Hepatocyte (in vitro differentiated cells): ENCODE measurements around the gene HYLS1. TPM values are rescaled to one million over a fixed set of nuclear protein-coding genes. Genes with fewer than 3 reads are reported as not detected.

Experiments used
- DNase-seq: peaks from one replicate; pipeline ENCODE4 v3.0.0-alpha.2; 2016; ENCODE audit warnings: low spot score
- H2AFZ ChIP-seq: fragments of 200-600 bp; sonication (generic); 2 replicates; pipeline ENCODE4 v1.6.0; 2016; ENCODE audit warnings: antibody characterized with exemption, mild to moderate bottlenecking
- H3K27ac ChIP-seq: fragments of 200-600 bp; sonication (generic); 2 replicates; pipeline ENCODE4 v1.5.1; 2016; ENCODE audit warnings: mild to moderate bottlenecking
- H3K27me3 ChIP-seq: fragments of 200-600 bp; sonication (generic); 2 replicates; pipeline ENCODE4 v1.6.1; 2016
- H3K36me3 ChIP-seq: fragments of 200-600 bp; sonication (generic); replicated peaks from 2 replicates; pipeline ENCODE4 v1.5.1; 2016; ENCODE audit warnings: low read depth; ENCODE audit not compliant: insufficient read depth
- H3K4me1 ChIP-seq: fragments of 200-600 bp; sonication (generic); 2 replicates; pipeline ENCODE4 v1.5.1; 2016; ENCODE audit warnings: mild to moderate bottlenecking, moderate library complexity; ENCODE audit not compliant: insufficient read depth
- H3K4me2 ChIP-seq: fragments of 200-600 bp; sonication (generic); 2 replicates; pipeline ENCODE4 v1.6.0; 2016
- H3K4me3 ChIP-seq: fragments of 200-600 bp; sonication (generic); 2 replicates; pipeline ENCODE4 v1.5.1; 2016; ENCODE audit warnings: mild to moderate bottlenecking
- H3K79me2 ChIP-seq: fragments of 200-600 bp; sonication (generic); 2 replicates; pipeline ENCODE4 v1.6.0; 2017; ENCODE audit warnings: mild to moderate bottlenecking
- H3K9me2 ChIP-seq: fragments of 200-600 bp; sonication (generic); replicated peaks from 2 replicates; pipeline ENCODE4 v1.6.0; 2017; ENCODE audit warnings: mild to moderate bottlenecking; ENCODE audit not compliant: insufficient read depth
- H3K9me3 ChIP-seq: fragments of 200-600 bp; sonication (generic); 2 replicates; pipeline ENCODE4 v1.5.1; 2016; ENCODE audit warnings: low read depth, mild to moderate bottlenecking
- H4K20me1 ChIP-seq: fragments of 200-600 bp; sonication (generic); 2 replicates; pipeline ENCODE4 v1.6.0; 2016; ENCODE audit warnings: mild to moderate bottlenecking; ENCODE audit not compliant: insufficient read depth, poor library complexity, severe bottlenecking
- EZH2 ChIP-seq: fragments of 200-600 bp; sonication (generic); IDR thresholded peaks from 2 replicates; pipeline ENCODE4 v1.6.1; 2016; ENCODE audit warnings: antibody characterized with exemption, mild to moderate bottlenecking, borderline replicate concordance
- EZH2phosphoT487 ChIP-seq: fragments of 200-600 bp; sonication (generic); IDR thresholded peaks from one replicate; pipeline ENCODE4 v1.6.1; 2018; ENCODE audit warnings: antibody characterized with exemption, mild to moderate bottlenecking, low read depth, moderate library complexity; ENCODE audit not compliant: unreplicated experiment, severe bottlenecking
- WGBS: methylation state at CpG from one replicate; pipeline ENCODE4 v1.1.6; 2016; ENCODE audit warnings: low lambda C conversion rate; ENCODE audit errors: missing lambda C conversion rate; 5-methylcytosine and 5-hydroxymethylcytosine counted together
- polyA plus RNA-seq: library from polyadenylated mRNA; unstranded; fragments of >200 nt; fragmentation: Nextera tagmentation; extraction: Ambion mirVana; gene quantifications from 2 replicates; pipeline ENCODE4 v1.2.1, GENCODE V29; 2016
- total RNA-seq: library from RNA; depleted of rRNA; stranded (reverse); fragments of >200 nt; gene quantifications from 2 replicates; pipeline ENCODE4 v1.2.3, GENCODE V29; 2014
- TF ChIP-seq, protein P1 (sequence below): fragments of 200-600 bp; sonication (generic); IDR thresholded peaks from 2 replicates; pipeline ENCODE4 v1.5.1; 2016; ENCODE audit warnings: antibody characterized with exemption, mild to moderate bottlenecking; ENCODE audit not compliant: poor library complexity

The HYLS1 gene
- total and polyA plus RNA-seq, 2 experiments from 2014 or later: 5.4 to 5.7 TPM

DNA sequence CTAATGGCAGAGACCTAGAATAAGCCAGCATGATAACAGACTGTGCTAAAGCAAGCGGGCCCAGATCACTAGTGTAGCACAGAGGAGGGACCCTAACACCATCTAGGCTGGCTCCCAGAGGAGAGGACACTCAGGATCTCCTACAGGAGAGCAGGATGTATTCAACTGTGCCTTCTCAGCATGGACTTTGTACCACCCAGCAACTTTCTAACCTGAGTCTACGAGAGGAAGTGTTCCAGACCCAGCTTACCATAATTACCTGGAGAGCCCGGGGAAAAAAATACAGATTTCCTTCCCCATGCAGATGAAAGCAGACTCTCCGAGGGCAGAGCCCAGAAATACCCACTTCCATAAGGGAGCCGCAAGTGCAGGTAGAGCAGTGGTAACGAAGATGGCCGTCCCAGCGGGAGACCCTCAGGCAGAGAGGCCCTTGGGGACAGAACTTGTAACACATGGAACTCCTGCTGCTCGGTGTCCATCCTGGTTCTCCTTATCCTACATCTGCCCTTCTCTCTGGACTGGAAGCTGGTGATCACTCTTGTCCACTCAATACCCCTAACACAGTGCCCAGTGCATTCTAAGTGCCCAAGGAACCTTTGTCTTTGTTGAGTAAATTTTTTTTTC, 37.0 kb downstream of the HYLS1 start:
- H3K27me3 ChIP-seq: no peaks in the 10 kb centered on the region
- no peaks in the 10 kb centered on the region for H3K9me3 ChIP-seq
- 85% methylated on average over 9 of the region's 9 CpGs for WGBS
- no peaks in the 10 kb centered on the region for H4K20me1 ChIP-seq
- H3K36me3 ChIP-seq: no peaks in the 10 kb centered on the region
- DNase-seq: no peak
- no peaks in the 10 kb centered on the region for H3K9me2 ChIP-seq
- no peak overlapping the region for H3K4me2 ChIP-seq
- peaks cover 15% of the 10 kb centered on the region for H3K4me1 ChIP-seq
- H3K79me2 ChIP-seq: no peaks in the 10 kb centered on the region
- H2AFZ ChIP-seq: no peak overlapping the region
- TF ChIP-seq EZH2phosphoT487: no peak
- no peak for TF ChIP-seq EZH2
- TF ChIP-seq, protein P1, sequence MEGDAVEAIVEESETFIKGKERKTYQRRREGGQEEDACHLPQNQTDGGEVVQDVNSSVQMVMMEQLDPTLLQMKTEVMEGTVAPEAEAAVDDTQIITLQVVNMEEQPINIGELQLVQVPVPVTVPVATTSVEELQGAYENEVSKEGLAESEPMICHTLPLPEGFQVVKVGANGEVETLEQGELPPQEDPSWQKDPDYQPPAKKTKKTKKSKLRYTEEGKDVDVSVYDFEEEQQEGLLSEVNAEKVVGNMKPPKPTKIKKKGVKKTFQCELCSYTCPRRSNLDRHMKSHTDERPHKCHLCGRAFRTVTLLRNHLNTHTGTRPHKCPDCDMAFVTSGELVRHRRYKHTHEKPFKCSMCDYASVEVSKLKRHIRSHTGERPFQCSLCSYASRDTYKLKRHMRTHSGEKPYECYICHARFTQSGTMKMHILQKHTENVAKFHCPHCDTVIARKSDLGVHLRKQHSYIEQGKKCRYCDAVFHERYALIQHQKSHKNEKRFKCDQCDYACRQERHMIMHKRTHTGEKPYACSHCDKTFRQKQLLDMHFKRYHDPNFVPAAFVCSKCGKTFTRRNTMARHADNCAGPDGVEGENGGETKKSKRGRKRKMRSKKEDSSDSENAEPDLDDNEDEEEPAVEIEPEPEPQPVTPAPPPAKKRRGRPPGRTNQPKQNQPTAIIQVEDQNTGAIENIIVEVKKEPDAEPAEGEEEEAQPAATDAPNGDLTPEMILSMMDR: no peak
- no peak overlapping the region for H3K4me3 ChIP-seq
- H3K27ac ChIP-seq: peak overlapping the region; percentile 63

DNA sequence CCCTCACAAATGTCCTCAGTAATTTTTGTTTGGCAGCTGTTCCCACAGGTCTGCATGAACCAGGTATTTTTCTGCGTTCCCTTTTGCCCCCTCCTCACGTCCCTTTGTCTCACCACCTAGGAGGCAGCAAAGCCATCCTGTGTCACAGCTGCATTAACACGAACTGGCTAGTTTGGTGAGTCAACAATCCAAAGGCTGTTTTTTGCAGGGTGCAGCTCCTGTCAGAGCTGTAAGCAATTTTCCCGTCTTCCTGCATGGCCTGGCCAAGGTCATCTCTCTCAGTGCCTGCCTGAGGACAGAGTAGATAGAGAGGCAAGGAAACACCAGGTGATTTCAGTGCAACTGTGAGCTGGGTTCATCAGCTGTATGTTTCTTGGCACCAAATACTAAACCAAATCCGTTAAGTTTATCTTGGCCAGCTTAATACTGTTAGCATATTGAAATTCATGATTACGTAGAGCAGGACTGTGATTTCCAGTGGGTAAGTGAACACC, 37.8 kb downstream of the HYLS1 start:
- 41% methylated on average over 6 of the region's 6 CpGs for WGBS
- DNase-seq: peak; percentile 74

DNA sequence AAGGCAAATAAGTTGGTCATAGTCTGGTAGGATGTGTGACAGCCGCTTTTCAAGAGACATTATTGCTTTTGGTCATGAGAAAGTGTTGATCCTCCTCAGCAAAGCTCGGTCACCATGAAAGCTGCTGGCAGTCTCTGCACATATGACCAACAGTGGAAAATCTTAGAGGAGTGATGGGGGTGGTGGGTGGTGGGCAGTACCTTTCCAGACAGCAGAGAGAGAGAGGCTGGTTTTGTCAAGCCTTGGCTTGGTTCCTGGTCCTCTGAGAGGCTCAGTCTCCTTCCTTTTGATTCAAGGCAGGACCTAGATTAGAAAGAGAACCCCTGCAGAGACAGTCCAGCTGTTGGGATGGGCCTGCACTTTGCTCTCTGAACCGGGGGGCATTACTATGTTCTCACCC, 38.3 kb downstream of the HYLS1 start:
- H2AFZ ChIP-seq: no peak overlapping the region
- H4K20me1 ChIP-seq: no peaks in the 10 kb centered on the region
- H3K27me3 ChIP-seq: no peaks in the 10 kb centered on the region
- H3K9me2 ChIP-seq: no peaks in the 10 kb centered on the region
- H3K27ac ChIP-seq: peak overlapping the region; percentile 23
- no peaks in the 10 kb centered on the region for H3K36me3 ChIP-seq
- no peak overlapping the region for H3K4me2 ChIP-seq
- DNase-seq: no peak
- WGBS: 88% methylated on average over 3 of the region's 3 CpGs
- H3K9me3 ChIP-seq: no peaks in the 10 kb centered on the region
- H3K79me2 ChIP-seq: no peaks in the 10 kb centered on the region
- TF ChIP-seq EZH2phosphoT487 (no peak), EZH2 (no peak)
- TF ChIP-seq, protein P1: no peak
- no peak overlapping the region for H3K4me3 ChIP-seq
- peaks cover 15% of the 10 kb centered on the region for H3K4me1 ChIP-seq

More for the DNA sequence above, 37.8 kb downstream of the HYLS1 start:
- Histone ChIP-seq H3K27ac (peak overlapping the region; percentile 63), H3K4me2 (no peak overlapping the region), H3K79me2 (no peaks in the 10 kb centered on the region), H3K4me3 (no peak overlapping the region), H3K36me3 (no peaks in the 10 kb centered on the region), H3K27me3 (no peaks in the 10 kb centered on the region), H2AFZ (no peak overlapping the region), H3K9me2 (no peaks in the 10 kb centered on the region), H3K9me3 (no peaks in the 10 kb centered on the region), H3K4me1 (peaks cover 15% of the 10 kb centered on the region), H4K20me1 (no peaks in the 10 kb centered on the region)
- no peak for TF ChIP-seq EZH2phosphoT487
- TF ChIP-seq, protein P1: peak; percentile 23
